ENCODE data around the gene PLCB4. TPM values are rescaled to one million over a fixed set of nuclear protein-coding genes. Genes with fewer than 3 reads are reported as not detected.

PLCB4 gene
- total RNA-seq, 1 experiment from 2014 or later, result 12.6 TPM

- TF ChIP-seq ATF1 (CRISPR knock-in tag; IDR thresholded peaks at IDR 0.05) (no peak), CBFB (CRISPR knock-in tag; IDR thresholded peaks at IDR 0.05; ENCODE audit: low read depth) (no peak), GABPB1 (CRISPR knock-in tag; IDR thresholded peaks at IDR 0.05) (no peak), RELA (CRISPR knock-in tag; IDR thresholded peaks at IDR 0.05; ENCODE audit: borderline replicate concordance) (no peak), FOXP1 (CRISPR knock-in tag; IDR thresholded peaks at IDR 0.05; ENCODE audit: borderline replicate concordance) (no peak)
- TF ChIP-seq, protein P1, sequence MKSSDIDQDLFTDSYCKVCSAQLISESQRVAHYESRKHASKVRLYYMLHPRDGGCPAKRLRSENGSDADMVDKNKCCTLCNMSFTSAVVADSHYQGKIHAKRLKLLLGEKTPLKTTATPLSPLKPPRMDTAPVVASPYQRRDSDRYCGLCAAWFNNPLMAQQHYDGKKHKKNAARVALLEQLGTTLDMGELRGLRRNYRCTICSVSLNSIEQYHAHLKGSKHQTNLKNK (CRISPR knock-in tag; IDR thresholded peaks at IDR 0.05), result no peak
- H3K4me3 Mint-ChIP-seq, result no peak overlapping the region
- no peaks in the 10 kb centered on the region for H3K36me3 Mint-ChIP-seq
- H3K27me3 Mint-ChIP-seq (ENCODE audit: low read depth), result no peaks in the 10 kb centered on the region
- DNase-seq (ENCODE audit: low spot score) (no peak), ATAC-seq (no peak)
- POLR2A ChIA-PET, result no interaction called here
- H3K27ac Mint-ChIP-seq, result no peak overlapping the region
- peaks cover 3% of the 10 kb centered on the region; the same call in 1 of the 2 replicates for H3K4me1 Mint-ChIP-seq
- CTCF ChIA-PET, result no interaction called here
- 0 out of 2 replicates have a peak, but pooled peaks cover 5% of the 10 kb centered on the region for H3K9me3 Mint-ChIP-seq
Measured at GRCh38 chr20:9250511-9250910, 181.6 kb downstream of the PLCB4 start.

- Mint-ChIP-seq H3K27ac (no peak overlapping the region), H3K36me3 (no peaks in the 10 kb centered on the region), H3K9me3 (0 out of 2 replicates have a peak, but pooled peaks cover 5% of the 10 kb centered on the region), H3K4me3 (no peak overlapping the region), H3K27me3 (ENCODE audit: low read depth) (no peaks in the 10 kb centered on the region), H3K4me1 (peaks cover 4% of the 10 kb centered on the region; the same call in 1 of the 2 replicates)
- ChIA-PET POLR2A (interaction anchor here (0.6 kb wide), 1 partner anchor 268 kb away, joined by 4 read pairs; no protein-coding TSS in a partner anchor), CTCF (interaction anchor here (0.8 to 1.4 kb wide), 3 partner anchors 10 to 493 kb away, joined by 3 to 7 read pairs (median 3); no protein-coding TSS in a partner anchor)
- ATAC-seq (no peak), DNase-seq (ENCODE audit: low spot score) (no peak)
- TF ChIP-seq ZNF416 (CRISPR knock-in tag; IDR thresholded peaks at IDR 0.05) (no peak), PRRX2 (CRISPR knock-in tag; IDR thresholded peaks at IDR 0.05) (no peak), SP1 (CRISPR knock-in tag; conservative IDR thresholded peaks at IDR 0.05) (no peak)
Measured at GRCh38 chr20:9253006-9253539, 184.2 kb downstream of the PLCB4 start.

DNA sequence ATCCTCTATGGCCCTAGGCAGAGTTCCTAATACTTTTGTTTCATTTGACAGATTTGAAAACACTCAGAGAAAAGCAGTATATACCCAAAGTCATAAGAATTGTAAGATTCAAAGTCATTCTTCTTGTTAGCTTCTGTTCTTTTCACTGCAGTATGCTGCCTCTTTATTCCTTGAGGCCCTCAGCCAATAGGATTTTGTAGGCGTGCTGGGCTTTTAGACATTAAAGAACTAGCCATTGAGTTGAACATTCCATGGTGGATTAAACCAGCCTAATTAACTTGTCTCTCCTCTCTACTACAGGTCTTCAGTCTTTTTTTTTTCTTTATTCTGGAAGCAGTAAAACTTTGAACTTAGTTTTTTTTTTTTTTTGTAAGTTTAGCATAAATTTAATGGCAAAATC, 186.3 kb downstream of the PLCB4 start:
- DNase-seq (ENCODE audit: low spot score), result no peak
- ChIA-PET POLR2A (no interaction called here), CTCF (interaction anchor here (0.7 kb wide), 1 partner anchor 86 kb away, joined by 5 read pairs; no protein-coding TSS in a partner anchor)
- peaks cover 4% of the 10 kb centered on the region; the same call in 1 of the 2 replicates for H3K4me1 Mint-ChIP-seq
- no peaks in the 10 kb centered on the region for H3K36me3 Mint-ChIP-seq
- H3K27me3 Mint-ChIP-seq (ENCODE audit: low read depth), result no peaks in the 10 kb centered on the region
- H3K9me3 Mint-ChIP-seq, result 0 out of 2 replicates have a peak, but pooled peaks cover 5% of the 10 kb centered on the region
- H3K27ac Mint-ChIP-seq, result no peak overlapping the region
- H3K4me3 Mint-ChIP-seq, result no peak overlapping the region
- ATAC-seq, result no peak
- TF ChIP-seq ZNF232 (CRISPR knock-in tag; IDR thresholded peaks at IDR 0.05), result no peak
- TF ChIP-seq ZNF512 (CRISPR knock-in tag; IDR thresholded peaks at IDR 0.05; ENCODE audit: borderline replicate concordance), result no peak
- no peak for TF ChIP-seq ATF6 (CRISPR knock-in tag; IDR thresholded peaks at IDR 0.05)
- TF ChIP-seq, protein P2, sequence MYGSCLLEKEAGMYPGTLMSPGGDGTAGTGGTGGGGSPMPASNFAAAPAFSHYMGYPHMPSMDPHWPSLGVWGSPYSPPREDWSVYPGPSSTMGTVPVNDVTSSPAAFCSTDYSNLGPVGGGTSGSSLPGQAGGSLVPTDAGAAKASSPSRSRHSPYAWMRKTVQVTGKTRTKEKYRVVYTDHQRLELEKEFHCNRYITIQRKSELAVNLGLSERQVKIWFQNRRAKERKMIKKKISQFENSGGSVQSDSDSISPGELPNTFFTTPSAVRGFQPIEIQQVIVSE (CRISPR knock-in tag; IDR thresholded peaks at IDR 0.05; ENCODE audit: borderline replicate concordance), result no peak
- TF ChIP-seq, protein P3, sequence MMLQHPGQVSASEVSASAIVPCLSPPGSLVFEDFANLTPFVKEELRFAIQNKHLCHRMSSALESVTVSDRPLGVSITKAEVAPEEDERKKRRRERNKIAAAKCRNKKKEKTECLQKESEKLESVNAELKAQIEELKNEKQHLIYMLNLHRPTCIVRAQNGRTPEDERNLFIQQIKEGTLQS (CRISPR knock-in tag; conservative IDR thresholded peaks at IDR 0.05), result no peak
- TF ChIP-seq, protein P1 (CRISPR knock-in tag; IDR thresholded peaks at IDR 0.05), result no peak
- no peak for TF ChIP-seq MXD4 (CRISPR knock-in tag; IDR thresholded peaks at IDR 0.05; ENCODE audit: borderline replicate concordance)
- TF ChIP-seq TP53 (CRISPR knock-in tag; IDR thresholded peaks at IDR 0.05), result no peak
- no peak for TF ChIP-seq ZBTB21 (CRISPR knock-in tag; IDR thresholded peaks at IDR 0.05; ENCODE audit: borderline replicate concordance)
- TF ChIP-seq, protein P4, sequence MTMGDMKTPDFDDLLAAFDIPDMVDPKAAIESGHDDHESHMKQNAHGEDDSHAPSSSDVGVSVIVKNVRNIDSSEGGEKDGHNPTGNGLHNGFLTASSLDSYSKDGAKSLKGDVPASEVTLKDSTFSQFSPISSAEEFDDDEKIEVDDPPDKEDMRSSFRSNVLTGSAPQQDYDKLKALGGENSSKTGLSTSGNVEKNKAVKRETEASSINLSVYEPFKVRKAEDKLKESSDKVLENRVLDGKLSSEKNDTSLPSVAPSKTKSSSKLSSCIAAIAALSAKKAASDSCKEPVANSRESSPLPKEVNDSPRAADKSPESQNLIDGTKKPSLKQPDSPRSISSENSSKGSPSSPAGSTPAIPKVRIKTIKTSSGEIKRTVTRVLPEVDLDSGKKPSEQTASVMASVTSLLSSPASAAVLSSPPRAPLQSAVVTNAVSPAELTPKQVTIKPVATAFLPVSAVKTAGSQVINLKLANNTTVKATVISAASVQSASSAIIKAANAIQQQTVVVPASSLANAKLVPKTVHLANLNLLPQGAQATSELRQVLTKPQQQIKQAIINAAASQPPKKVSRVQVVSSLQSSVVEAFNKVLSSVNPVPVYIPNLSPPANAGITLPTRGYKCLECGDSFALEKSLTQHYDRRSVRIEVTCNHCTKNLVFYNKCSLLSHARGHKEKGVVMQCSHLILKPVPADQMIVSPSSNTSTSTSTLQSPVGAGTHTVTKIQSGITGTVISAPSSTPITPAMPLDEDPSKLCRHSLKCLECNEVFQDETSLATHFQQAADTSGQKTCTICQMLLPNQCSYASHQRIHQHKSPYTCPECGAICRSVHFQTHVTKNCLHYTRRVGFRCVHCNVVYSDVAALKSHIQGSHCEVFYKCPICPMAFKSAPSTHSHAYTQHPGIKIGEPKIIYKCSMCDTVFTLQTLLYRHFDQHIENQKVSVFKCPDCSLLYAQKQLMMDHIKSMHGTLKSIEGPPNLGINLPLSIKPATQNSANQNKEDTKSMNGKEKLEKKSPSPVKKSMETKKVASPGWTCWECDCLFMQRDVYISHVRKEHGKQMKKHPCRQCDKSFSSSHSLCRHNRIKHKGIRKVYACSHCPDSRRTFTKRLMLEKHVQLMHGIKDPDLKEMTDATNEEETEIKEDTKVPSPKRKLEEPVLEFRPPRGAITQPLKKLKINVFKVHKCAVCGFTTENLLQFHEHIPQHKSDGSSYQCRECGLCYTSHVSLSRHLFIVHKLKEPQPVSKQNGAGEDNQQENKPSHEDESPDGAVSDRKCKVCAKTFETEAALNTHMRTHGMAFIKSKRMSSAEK (CRISPR knock-in tag; IDR thresholded peaks at IDR 0.05; ENCODE audit: borderline replicate concordance), result no peak
- no peak for TF ChIP-seq RORB (CRISPR knock-in tag; IDR thresholded peaks at IDR 0.05)
- TF ChIP-seq JUN (CRISPR knock-in tag; IDR thresholded peaks at IDR 0.05), result no peak
- no peak for TF ChIP-seq TCF7 (CRISPR knock-in tag; IDR thresholded peaks at IDR 0.05; ENCODE audit: low read depth)
- no peak for TF ChIP-seq NFATC4 (CRISPR knock-in tag; IDR thresholded peaks at IDR 0.05)
- no peak for TF ChIP-seq ATF1 (CRISPR knock-in tag; IDR thresholded peaks at IDR 0.05)

All from WTC11 (cell line).